ENCODE results near the gene EVPL.

DNA sequence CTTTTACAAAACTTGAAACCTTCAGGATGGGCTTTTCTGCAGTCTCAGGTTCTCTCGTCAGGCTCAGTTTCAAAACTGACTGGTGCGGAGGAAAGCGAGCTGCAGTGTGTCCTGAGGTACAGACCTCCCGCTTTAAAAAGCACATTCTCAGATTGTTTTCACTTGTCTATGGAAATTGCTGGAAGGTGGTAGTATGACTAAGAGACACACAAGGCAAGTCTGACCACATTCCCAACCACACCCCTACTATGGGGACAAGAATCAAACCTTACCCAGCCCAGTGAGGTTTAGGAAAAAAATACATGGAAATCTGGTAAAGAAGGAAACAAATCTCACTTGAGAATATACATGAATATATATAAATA, 27.0 kb upstream of the EVPL start:
- TF ChIP-seq CTCF (IDR thresholded peaks at IDR 0.05; ENCODE audit: extremely low read depth in 1 of 2, insufficient read depth in 1 of 2, low read depth in 1 of 2, low read length in 2 of 2), result no peak
- TF ChIP-seq POLR2A (IDR thresholded peaks at IDR 0.05; ENCODE audit: low read depth, low read length), result no peak
- TF ChIP-seq MAX (IDR thresholded peaks at IDR 0.05; ENCODE audit: insufficient read depth, insufficient read length), result no peak
- TF ChIP-seq POLR2AphosphoS5 (IDR thresholded peaks at IDR 0.05; ENCODE audit: insufficient read depth, low read depth, low read length), result no peak
